ENCODE measurements around the gene PNLDC1. TPM values are rescaled to one million over a fixed set of nuclear protein-coding genes. Genes with fewer than 3 reads are reported as not detected.

The PNLDC1 gene
- total and polyA plus RNA-seq, 2 of the 4 experiments (the other 2 are of a cell fraction): not detected

- Histone ChIP-seq H3K4ac (ENCODE audit: low read depth, low read length) (no peak overlapping the region), H3K36me3 (ENCODE audit: control insufficient read depth, insufficient read depth, low read length) (peaks cover 40% of the 10 kb centered on the region), H2AK5ac (ENCODE audit: low read depth, low read length) (no peak overlapping the region), H3K18ac (ENCODE audit: low read depth, low read length) (no peak overlapping the region), H3K9me1 (ENCODE audit: insufficient read depth, low read length) (peaks cover 6% of the 10 kb centered on the region), H3K4me1 (ENCODE audit: control insufficient read depth, insufficient read depth, low read length) (no peaks in the 10 kb centered on the region; the same call in 1 of the 2 replicates), H4K91ac (ENCODE audit: insufficient read depth, low read depth, low read length) (no peak overlapping the region), H2BK5ac (ENCODE audit: low read depth, low read length, poor library complexity, severe bottlenecking) (no peak overlapping the region), H4K20me1 (ENCODE audit: insufficient read depth, low read length) (peaks cover 10% of the 10 kb centered on the region), H3K4me3 (ENCODE audit: insufficient read depth, low read depth, low read length) (no peak overlapping the region), H4K5ac (ENCODE audit: low read depth, low read length) (no peak overlapping the region), H2AFZ (replicated peaks; ENCODE audit: low read length, poor library complexity) (no peak overlapping the region), H2BK15ac (ENCODE audit: low read depth, low read length) (no peak overlapping the region), H2BK20ac (ENCODE audit: low read depth, low read length) (no peak overlapping the region), H3K9me3 (ENCODE audit: control insufficient read depth, insufficient read depth, low read length) (no peaks in the 10 kb centered on the region), H3K14ac (replicated peaks; ENCODE audit: low read depth, low read length) (no peak overlapping the region), H3K9ac (ENCODE audit: low read depth, low read length) (no peak overlapping the region), H3K4me2 (ENCODE audit: low read depth, low read length) (no peak overlapping the region), H3K79me1 (ENCODE audit: low read depth in 1 of 2, low read length in 2 of 2) (peaks cover 24 to 29% of the 10 kb centered on the region in 2 experiments), H3K23ac (ENCODE audit: low read depth, low read length) (no peak overlapping the region), H2AK9ac (replicated peaks; ENCODE audit: low read depth, low read length, poor library complexity) (no peak overlapping the region), H3K27me3 (ENCODE audit: control insufficient read depth, insufficient read depth, low read length) (no peaks in the 10 kb centered on the region), H3K27ac (ENCODE audit: insufficient read depth, low read length) (no peak overlapping the region), H2BK120ac (ENCODE audit: low read depth, low read length) (no peak overlapping the region), H3K56ac (ENCODE audit: extremely low read depth, insufficient read depth, low read length) (no peak overlapping the region), H4K8ac (ENCODE audit: low read depth in 2 of 2, low read length in 2 of 2) (no peak overlapping the region)
- DNase-seq (no peak), ATAC-seq (ENCODE audit: low read depth) (no peak)
- POLR2A ChIA-PET (ENCODE audit: unreplicated experiment): no interaction called here
- BruUV-seq (replicated peaks): no TSS peak
- intact Hi-C loops (cut with micrococcal nuclease) (no loop called here), dilution Hi-C loops (cut with HindIII; ENCODE audit: low sequenced_read_pairs, unreplicated experiment) (no loop called here), in situ Hi-C loops (cut with MboI; ENCODE audit: low sequenced_read_pairs) (no loop called here)
- WGBS, 2 experiments (ENCODE audit: extremely low coverage in 2 of 2, insufficient read length in 1 of 2): 82% methylated on average over 3 of the region's 6 CpGs; no CpG with 5 or more reads in 1 of the 2 experiments
- TF ChIP-seq MAZ (IDR thresholded peaks at IDR 0.05; ENCODE audit: borderline replicate concordance, low read depth, low read length): no peak
- TF ChIP-seq FOS (IDR thresholded peaks at IDR 0.05; ENCODE audit: low read depth, low read length): no peak
- peak; percentile 63 for TF ChIP-seq MAFK (IDR thresholded peaks at IDR 0.05; ENCODE audit: low read depth, low read length)
- TF ChIP-seq CEBPB (IDR thresholded peaks at IDR 0.05; ENCODE audit: low read depth, low read length): peak; percentile 72
- no peak for TF ChIP-seq BHLHE40 (IDR thresholded peaks at IDR 0.05; ENCODE audit: low read depth, low read length)
- no peak for TF ChIP-seq SMC3 (IDR thresholded peaks at IDR 0.05; ENCODE audit: low read depth, low read length)
- CTCF ChIA-PET: no interaction called here
Measured at GRCh38 chr6:159753081-159753872, 46.8 kb upstream of the PNLDC1 start.
